ENCODE results near the gene ZNF211. TPM values are rescaled to one million over a fixed set of nuclear protein-coding genes. Genes with fewer than 3 reads are reported as not detected.
A peak's percentile ranks its signal among the peaks of the same experiment; 100 is the strongest.

ZNF211 gene
- 10.1 TPM for total RNA-seq
- long read RNA-seq, partial matches to known transcripts = 0 of 6 reads
- long read RNA-seq, other reads (novel, unspliced or antisense) = 4 of 6 reads

- intact Hi-C loops (cut with DNase I) = loop anchor here (2.0 kb wide), 2 partner anchors 18 to 54 kb away; partner anchors contain the start of genes ZNF134 and ZNF416
- ATAC-seq = peak; percentile 100
- DNase-seq (ENCODE audit: missing footprints) = peak; percentile 97
Measured at GRCh38 chr19:57632987-57633831, at the start of gene ZNF211. TSS of gene ZNF211 (plus strand) at chr19:57633168. CDS start at chr19:57633347, 179 bp downstream.

GRCh38 chr19:57583521-57584416 is 49.2 kb upstream of the ZNF211 start, which contains the start of gene ZIK1:
TSS of gene ZIK1 (plus strand) at chr19:57584145. CDS start at chr19:57584357, 212 bp downstream.
- intact Hi-C loops (cut with DNase I) = no loop called here
- peak; percentile 93 for DNase-seq (ENCODE audit: missing footprints)
- ATAC-seq = peak; percentile 95

- ATAC-seq = no peak
- intact Hi-C loops (cut with DNase I) = no loop called here
- DNase-seq (ENCODE audit: missing footprints) = no peak
Measured at GRCh38 chr19:57587529-57587928, 45.4 kb upstream of the ZNF211 start.

- DNase-seq (ENCODE audit: missing footprints) (no peak), ATAC-seq (no peak)
- intact Hi-C loops (cut with DNase I) = no loop called here
Measured at GRCh38 chr19:57599377-57599760, 33.6 kb upstream of the ZNF211 start.

- ATAC-seq (peak; percentile 98), DNase-seq (ENCODE audit: missing footprints) (peak; percentile 96)
- intact Hi-C loops (cut with DNase I) = no loop called here
Measured at GRCh38 chr19:57599761-57600383, 33.1 kb upstream of the ZNF211 start, which contains the start of gene ZNF530. TSS of gene ZNF530 (plus strand) at chr19:57599885. CDS start at chr19:57604346, 4,461 bp downstream.

- DNase-seq (ENCODE audit: missing footprints) = no peak
- intact Hi-C loops (cut with DNase I) = no loop called here
- ATAC-seq = no peak
Measured at GRCh38 chr19:57606931-57607330, 26.0 kb upstream of the ZNF211 start.

GRCh38 chr19:57611113-57611512 is 21.9 kb upstream of the ZNF211 start:
- ATAC-seq (no peak), DNase-seq (ENCODE audit: missing footprints) (no peak)
- intact Hi-C loops (cut with DNase I) = no loop called here

- intact Hi-C loops (cut with DNase I) = loop anchor here (2.0 kb wide), 1 partner anchor 19 kb away; the partner anchor contains the start of gene ZNF211
- ATAC-seq (peak; percentile 98), DNase-seq (ENCODE audit: missing footprints) (peak; percentile 96)
Measured at GRCh38 chr19:57613941-57614743, 18.8 kb upstream of the ZNF211 start, which contains the start of gene ZNF134. TSS of gene ZNF134 (plus strand) at chr19:57614242. CDS start at chr19:57619469, 5,227 bp downstream.

- DNase-seq (ENCODE audit: missing footprints) = no peak
Measured at GRCh38 chr19:57615346-57615745, 17.6 kb upstream of the ZNF211 start.

GRCh38 chr19:57620673-57621348 is 12.2 kb upstream of the ZNF211 start:
- intact Hi-C loops (cut with DNase I) = no loop called here
- DNase-seq (ENCODE audit: missing footprints) (no peak), ATAC-seq (no peak)

More at GRCh38 chr19:57615346-57615745, 17.6 kb upstream of the ZNF211 start:
- no peak for ATAC-seq
- intact Hi-C loops (cut with DNase I) = loop anchor here (2.0 kb wide), 1 partner anchor 17 kb away; the partner anchor contains the start of gene ZNF211

GRCh38 chr19:57623091-57623490 is 9.9 kb upstream of the ZNF211 start:
- DNase-seq (ENCODE audit: missing footprints) (no peak), ATAC-seq (no peak)
- intact Hi-C loops (cut with DNase I) = no loop called here

- intact Hi-C loops (cut with DNase I) = loop anchor here (2.0 kb wide), 2 partner anchors 19 to 55 kb away; partner anchors contain the start of genes ZNF134 and ZNF416
- peak; percentile 21 for ATAC-seq
Measured at GRCh38 chr19:57633832-57634131, 814 bp downstream of the ZNF211 start.

GRCh38 chr19:57637379-57637778 is 4.4 kb downstream of the ZNF211 start:
- DNase-seq (ENCODE audit: missing footprints) (no peak), ATAC-seq (no peak)
- intact Hi-C loops (cut with DNase I) = no loop called here

More at GRCh38 chr19:57633832-57634131, 814 bp downstream of the ZNF211 start:
- DNase-seq (ENCODE audit: missing footprints) = no peak

- intact Hi-C loops (cut with DNase I) = no loop called here
- ATAC-seq (no peak), DNase-seq (ENCODE audit: missing footprints) (no peak)
Measured at GRCh38 chr19:57641715-57642234, 8.8 kb downstream of the ZNF211 start.

- DNase-seq (ENCODE audit: missing footprints) (no peak), ATAC-seq (no peak)
- intact Hi-C loops (cut with DNase I) = no loop called here
Measured at GRCh38 chr19:57642396-57643046, 9.6 kb downstream of the ZNF211 start.

- ATAC-seq (no peak), DNase-seq (ENCODE audit: missing footprints) (no peak)
- intact Hi-C loops (cut with DNase I) = no loop called here
Measured at GRCh38 chr19:57643734-57644133, 10.8 kb downstream of the ZNF211 start.

Data from Right ventricle myocardium inferior (tissue), 1 donor.